HTERT RPE-1 (cell line): ENCODE measurements around the gene NME9.

ENCODE experiments used
- in situ Hi-C: fragments of 300-500 bp; cut with MboI; formaldehyde crosslinking; loops from 4 replicates; pipeline ENCODE4 v1.14.3; 2020; ENCODE audit warnings: low sequenced_read_pairs

Gene NME9

DNA sequence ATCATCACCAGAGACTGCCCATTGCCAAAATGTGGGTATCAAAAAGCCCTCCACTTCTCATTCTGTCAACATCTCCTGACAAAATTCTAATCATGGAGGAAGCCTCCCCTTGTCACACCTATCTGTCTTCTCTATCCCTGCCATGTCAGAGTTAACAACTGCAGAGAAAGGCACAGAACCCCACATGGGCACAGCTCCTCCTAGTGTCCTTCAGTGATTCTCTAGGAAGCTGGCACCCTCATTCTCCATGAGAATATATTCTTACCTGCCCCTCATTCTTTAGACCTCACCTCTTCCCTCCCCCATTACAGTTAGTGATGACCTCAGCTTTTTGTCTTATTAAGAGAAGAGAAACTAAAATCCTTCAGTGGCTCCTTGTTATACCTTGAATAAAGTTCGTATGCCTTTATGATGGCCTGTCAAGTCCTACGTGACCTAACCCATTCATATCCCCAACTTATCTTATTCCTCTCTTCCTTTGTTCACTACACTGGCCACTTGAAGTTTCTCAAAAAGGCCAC, 44.6 kb downstream of the NME9 start:
- in situ Hi-C loops: no loop called here

DNA sequence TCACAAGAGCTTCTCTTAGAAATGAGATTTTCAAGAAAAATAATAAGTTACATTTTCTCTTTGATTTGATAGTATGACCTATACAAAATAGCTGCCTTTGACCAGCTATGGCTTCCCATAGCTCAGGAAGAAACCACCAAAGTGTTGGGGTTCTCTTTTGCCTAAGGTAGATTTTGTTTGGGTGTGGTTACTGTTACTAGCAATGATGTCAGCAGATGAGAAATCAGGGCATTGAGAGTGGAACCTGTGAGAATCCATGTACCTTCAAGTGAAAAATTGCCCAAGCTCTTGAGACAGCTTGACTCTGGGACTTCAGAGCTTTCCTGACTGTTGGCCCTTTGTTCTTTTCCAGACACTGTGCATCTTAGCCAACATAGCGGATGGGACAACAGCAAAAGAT, 45.6 kb downstream of the NME9 start:
- in situ Hi-C loops: no loop called here

DNA sequence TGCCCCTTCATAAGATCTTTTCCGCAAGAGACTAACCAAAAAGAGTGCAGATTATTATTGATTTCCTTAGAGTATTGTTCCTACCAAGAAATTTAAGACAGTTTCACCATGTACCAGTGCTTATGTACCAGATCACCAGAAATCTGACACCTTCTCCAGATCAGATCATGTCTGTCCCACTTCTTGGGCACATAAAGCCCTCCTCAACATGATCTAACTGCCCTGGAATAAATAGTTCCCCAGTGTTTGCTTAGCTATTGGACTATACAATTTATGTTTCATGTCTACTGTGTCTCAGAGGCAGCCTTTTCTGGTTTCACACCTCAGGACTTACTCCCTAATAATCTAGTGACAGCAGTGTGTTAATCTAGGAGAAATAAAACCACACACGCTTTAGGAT, 46.8 kb downstream of the NME9 start:
- in situ Hi-C loops: no loop called here

DNA sequence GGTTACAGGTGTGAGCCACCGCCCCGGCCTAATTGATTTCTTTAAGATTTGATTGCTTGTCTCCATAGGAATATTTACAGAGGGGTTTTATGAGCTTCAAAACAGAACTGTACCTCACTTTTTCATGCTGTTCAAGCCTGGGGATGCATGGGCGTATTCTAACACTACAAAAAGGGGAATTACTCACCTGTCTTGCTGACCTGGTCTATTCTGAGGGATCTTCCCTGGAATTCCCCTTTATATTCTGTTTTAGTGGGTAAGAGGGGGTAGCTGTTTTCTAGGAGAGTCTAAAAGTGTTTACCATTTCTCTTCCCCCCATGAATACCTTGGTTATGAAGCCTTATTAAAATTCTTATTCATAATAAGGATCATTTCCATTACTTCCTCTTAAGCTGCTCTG, 48.1 kb downstream of the NME9 start:
- in situ Hi-C loops: no loop called here

DNA sequence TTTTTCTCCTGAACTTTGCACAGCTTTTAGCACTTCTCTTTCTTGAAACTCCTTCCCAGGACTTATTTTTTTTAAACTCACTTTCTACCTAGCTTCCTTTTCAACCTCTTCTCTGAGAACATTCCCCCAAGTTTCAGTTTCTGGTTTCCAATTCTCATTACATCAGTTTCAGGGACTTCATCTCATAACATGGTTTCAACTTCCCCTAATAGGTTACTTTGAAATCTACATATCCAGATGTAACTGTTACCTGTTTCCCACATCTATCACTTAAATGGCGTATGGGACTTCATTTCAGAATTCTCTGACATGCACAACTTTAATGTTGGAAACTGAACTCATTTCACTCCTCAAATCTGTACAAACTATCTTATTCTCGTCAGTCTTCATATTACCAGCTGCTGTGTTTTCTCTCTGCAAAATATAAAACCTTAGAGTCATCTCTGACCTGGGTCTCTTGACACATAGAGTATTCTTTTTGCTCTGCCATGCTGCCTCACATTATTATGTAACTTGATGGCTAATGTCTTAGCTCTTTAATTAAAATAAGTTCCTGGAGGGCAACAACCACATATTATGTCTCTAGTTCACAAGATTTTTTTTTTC, 58.4 kb downstream of the NME9 start:
- in situ Hi-C loops: no loop called here

DNA sequence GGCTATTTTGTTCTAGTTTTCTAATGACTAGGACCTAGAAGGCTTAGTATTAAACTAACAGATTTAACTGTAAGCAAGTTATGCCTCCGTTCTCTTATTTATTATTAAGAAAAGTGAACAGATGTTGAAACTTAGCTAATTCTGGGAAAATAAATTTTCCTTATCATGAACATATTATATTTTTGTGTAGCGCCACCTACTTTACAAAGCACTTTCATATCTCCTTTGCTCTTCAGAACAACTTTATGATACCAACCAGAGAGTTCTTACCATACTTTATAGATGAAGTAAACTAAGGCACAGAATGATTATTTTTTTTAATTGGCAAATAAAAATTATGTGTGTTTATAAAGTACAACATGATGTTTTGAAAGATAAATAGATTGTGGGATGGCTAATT, 59.4 kb downstream of the NME9 start:
- in situ Hi-C loops: no loop called here

DNA sequence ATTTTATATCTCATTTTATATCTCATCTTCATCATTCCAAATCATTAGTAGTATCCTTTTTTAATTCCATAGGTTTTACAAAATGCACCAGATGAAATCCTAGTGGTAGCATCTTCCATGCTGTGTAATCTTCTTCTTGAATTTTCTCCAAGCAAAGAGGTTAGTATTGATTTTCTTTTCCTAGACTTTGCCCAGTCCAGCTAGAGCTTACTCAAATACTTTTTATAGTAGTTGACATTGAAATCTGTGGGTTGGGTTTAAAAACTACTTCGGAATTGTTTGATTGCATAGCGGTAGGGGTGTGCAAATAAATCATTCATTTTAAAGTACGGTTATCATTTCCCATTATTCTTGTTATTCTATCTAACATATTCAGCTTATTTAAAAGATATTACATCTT, 62.6 kb downstream of the NME9 start:
- in situ Hi-C loops: no loop called here

DNA sequence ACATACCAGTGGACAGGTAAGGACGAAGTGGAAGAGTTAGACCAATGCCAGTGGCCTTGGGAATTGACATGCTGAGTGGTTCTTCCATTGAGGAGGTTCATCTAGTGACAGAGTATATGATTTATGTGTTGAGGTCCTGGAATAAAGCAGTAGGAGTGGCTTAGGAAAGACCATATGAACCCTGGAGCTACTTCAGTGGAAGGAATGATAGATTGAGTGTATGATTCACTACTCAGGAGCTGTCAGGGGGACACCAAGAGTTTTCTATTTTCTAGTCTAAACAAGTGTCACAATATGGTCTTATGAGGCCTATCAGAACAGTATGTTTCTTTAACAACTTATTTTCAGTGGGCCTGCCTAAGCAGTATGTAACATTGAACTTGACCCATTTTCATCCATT, 63.9 kb downstream of the NME9 start:
- in situ Hi-C loops: no loop called here

DNA sequence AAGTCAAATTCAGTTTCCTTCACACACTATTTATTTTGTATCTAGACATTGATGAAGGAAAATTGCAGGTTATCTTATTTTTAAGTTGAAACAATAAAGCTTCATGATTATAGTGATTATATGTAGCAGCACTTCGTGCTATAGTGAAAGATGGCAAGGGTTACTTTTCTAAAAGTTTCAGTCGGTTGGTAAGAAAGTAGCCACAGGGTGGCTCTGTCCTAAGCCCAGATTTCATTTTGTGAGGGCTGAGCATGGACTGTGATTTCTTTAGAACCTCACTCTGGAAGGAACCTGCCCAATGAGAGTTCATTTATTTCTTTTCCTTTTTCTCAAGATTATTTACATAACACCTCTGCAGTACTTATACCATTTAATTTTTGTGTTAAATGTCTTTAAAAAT, 66.5 kb downstream of the NME9 start:
- in situ Hi-C loops: no loop called here

DNA sequence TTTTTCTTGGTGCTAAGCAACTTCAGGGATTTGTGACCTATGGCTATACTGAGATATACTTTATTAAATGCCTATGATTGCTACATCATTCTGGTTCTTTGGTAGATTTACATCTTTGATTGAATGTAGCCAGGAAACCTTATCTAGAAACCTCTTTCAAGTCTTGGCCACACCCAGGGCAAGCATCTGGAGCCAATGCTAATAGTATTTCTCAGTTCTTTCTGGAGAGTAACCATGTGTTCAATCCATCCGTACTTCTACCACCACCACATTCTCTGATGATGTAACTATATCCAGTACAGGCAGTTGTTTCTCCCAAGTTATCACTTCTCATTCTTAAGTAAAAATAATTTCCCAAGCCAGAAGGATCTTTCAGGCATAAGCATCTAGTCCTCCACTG, 69.0 kb downstream of the NME9 start:
- in situ Hi-C loops: no loop called here

DNA sequence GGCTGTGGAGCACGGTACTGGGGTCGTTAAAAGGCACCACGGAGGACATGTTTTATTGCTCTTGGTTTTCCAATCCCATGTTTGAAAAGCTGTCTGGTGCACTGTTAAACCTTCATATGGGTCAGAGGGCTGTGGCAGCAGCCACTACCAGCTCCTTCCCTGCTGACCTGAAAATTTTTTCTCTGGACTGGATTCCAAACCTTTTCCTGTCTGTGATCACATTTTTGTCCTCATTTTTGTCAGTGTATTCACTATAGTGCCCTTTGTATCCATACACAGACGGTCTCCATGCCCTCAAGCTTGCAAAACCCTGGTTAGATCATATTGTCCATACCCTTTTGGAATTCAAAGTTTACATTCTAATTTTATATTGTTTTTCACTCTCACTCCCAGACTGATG, 70.5 kb downstream of the NME9 start:
- in situ Hi-C loops: no loop called here

DNA sequence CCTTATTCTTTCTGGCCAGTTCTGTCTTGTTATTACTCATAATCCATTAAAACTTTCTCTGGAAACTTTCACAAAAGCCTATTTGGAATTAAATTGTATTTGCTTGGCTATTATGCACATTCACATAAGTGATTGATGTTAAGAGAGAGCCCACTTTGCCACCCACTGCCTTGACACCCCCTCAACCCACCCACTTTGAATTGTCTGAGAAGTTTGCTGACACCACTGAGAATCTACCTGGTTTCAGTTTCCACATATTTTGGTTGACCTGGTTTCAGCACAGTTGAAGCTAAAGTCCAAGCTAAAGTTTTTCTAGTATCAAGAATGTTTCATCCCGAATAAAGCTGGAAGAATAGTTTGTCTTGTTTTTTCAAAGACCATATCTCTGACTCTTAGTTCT, 71.7 kb downstream of the NME9 start:
- in situ Hi-C loops: no loop called here

DNA sequence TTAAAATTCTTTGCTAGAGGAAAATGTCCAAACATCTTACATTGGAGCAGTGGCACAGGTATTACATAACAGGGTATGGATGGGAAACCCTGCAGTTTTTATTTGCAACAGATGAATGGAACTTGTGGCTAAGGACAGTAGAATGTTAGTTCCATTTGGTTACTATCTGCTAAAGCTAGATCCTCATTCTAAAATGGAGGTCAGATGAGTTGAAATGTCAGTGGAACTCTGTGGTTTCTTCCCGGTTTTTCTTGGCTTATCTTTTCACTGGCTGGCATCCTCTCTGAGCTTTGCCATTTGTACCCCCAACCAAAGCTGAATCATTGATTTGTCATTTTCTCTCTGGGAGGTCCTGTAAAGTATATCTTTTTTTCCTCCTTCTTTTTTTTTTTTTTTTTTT, 73.6 kb downstream of the NME9 start:
- in situ Hi-C loops: no loop called here

DNA sequence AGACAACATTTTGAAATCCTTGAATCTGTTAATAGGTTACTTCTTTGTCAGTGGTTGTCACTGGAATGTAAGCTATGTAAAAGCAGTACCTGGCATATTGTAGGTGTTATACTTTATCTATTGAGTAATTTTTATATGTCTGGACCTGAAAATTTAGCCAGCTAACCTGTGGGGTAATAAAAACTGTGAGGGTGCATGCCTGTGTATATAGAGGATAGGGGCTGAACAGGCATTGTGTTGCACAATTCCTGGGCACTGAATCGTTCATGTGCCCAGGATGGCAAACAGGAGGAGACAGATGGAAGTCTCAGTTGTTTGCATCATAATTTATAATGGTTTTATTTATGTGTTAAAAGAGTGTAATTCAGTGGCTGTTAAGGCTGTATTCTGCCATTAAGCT, 75.4 kb downstream of the NME9 start:
- in situ Hi-C loops: no loop called here

DNA sequence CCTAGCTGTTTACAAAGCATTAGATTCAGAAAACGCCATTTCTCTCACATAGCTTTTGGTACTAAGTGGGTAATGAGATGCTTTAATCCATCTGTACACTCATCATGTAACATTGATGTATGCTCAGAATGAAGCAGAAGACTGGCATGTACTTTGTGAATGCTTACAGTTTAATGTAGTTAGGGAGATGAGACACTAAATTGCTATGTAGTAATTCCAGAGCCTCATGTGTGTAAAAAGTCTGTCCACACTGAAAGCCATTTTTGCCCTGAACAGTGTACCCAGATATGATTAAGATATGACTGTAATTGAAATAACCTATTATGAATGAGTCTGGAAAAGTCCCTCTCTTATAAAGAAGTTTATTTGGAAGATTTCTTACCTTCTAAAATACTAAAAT, 76.0 kb downstream of the NME9 start:
- in situ Hi-C loops: no loop called here
